Right lobe of liver (tissue), 6 donors: Measurements from ENCODE around the gene SOWAHC. TPM values are rescaled to one million over a fixed set of nuclear protein-coding genes. Genes with fewer than 3 reads are reported as not detected.

Experiments used
- ATAC-seq, 4 donors: fragments of 200-7000 bp; cut with Tn5 transposase; one replicate each; pipeline ENCODE4 v1.9.1; 2020; ENCODE audit warnings: mild to moderate bottlenecking in 4 of 4, moderate library complexity in 4 of 4
- DNase-seq, 3 donors: peaks; one replicate each; pipeline ENCODE4 v3.0.0-alpha.2; 2020
- H3K27ac ChIP-seq, 3 donors: fragments of 200-600 bp; one replicate each; pipeline ENCODE4 v1.8.0; 2022
- H3K27me3 ChIP-seq, 2 donors: fragments of 200-600 bp; one replicate each; pipeline ENCODE4 v1.8.0; 2022
- H3K36me3 ChIP-seq, 4 donors: fragments of 200-600 bp; sonication (generic) in 1 of 4; one replicate each; pipeline versions ENCODE4 v1.5.1 to v1.8.0; 2017 to 2022; ENCODE audit warnings: control low read depth in 1 of 4
- H3K4me1 ChIP-seq, 4 donors: fragments of 200-600 bp; sonication (generic) in 1 of 4; one replicate each; pipeline versions ENCODE4 v1.5.1 to v1.8.0; 2017 to 2022; ENCODE audit warnings: control low read depth in 1 of 4
- H3K4me3 ChIP-seq, 3 donors: fragments of 200-600 bp; one replicate each; pipeline ENCODE4 v1.8.0; 2022
- H3K9me3 ChIP-seq, 4 donors: fragments of 200-600 bp; sonication (generic) in 1 of 4; one replicate each; pipeline versions ENCODE4 v1.5.1 to v1.8.0; 2017 to 2022; ENCODE audit warnings: control low read depth in 1 of 4
- POLR2A ChIP-seq: fragments of 450-650 bp; IDR thresholded peaks from one replicate; pipeline ENCODE4 v1.6.1; 2017; ENCODE audit warnings: antibody characterized with exemption, mild to moderate bottlenecking
- WGBS: methylation state at CpG from one replicate; pipeline ENCODE4 v1.1.6; 2018; ENCODE audit warnings: low coverage, low lambda C conversion rate; ENCODE audit not compliant: insufficient coverage; ENCODE audit errors: missing lambda C conversion rate; 5-methylcytosine and 5-hydroxymethylcytosine counted together
- intact Hi-C, 2 donors: fragments of 100-400 bp; cut with DNase I; formaldehyde crosslinking; loops; one replicate each; pipeline versions ENCODE4 v1.11.2 to v1.14.1; 2022
- total RNA-seq, 6 experiments: library from RNA; depleted of rRNA in 2 of 6; stranded (reverse); fragments of >200 nt in 2 of 6; fragmentation: NEBNext Ultra II Directional in 3 of 6; extraction: Animal tissue kit (Norgen Biotek cat#: 25700) in 3 of 6; gene quantifications; one replicate each; pipeline versions ENCODE4 v1.1.0 to v1.2.4, GENCODE V29; 2016 to 2023
- TF ChIP-seq, protein P1 (sequence below), 4 donors: fragments of 200-600 bp in 3 of 4; fragments of 450-650 bp in 1 of 4; IDR thresholded peaks; one replicate each; pipeline versions ENCODE4 v1.5.1 to v1.8.0; 2016 to 2022; ENCODE audit warnings: antibody characterized with exemption in 4 of 4, mild to moderate bottlenecking in 2 of 4
- donor health status: DM: no; HTN: yes; CAD: no.
- donor health status: DM: no; HTN: no; CAD: no.
- donor health status: DM: no; HTN: no; CAD: no.
- donor health status: DM: no; HTN: yes; CAD: no.
- donor health status: DM: no; HTN: yes; CAD: no.

Gene SOWAHC
- total RNA-seq, 6 experiments from 2014 or later = 13.0 to 55.1 (median 34.4) TPM

GRCh38 chr2:109615637-109616144 lies 1.5 kb downstream of the SOWAHC start:
- no peaks in the 10 kb centered on the region for H3K36me3 ChIP-seq
- intact Hi-C loops = no loop called here
- no peaks in the 10 kb centered on the region for H3K27me3 ChIP-seq
- DNase-seq (peak; percentile 65 to 78 (median 74)), ATAC-seq (peak; percentile 4 to 32 (median 23))
- peak overlapping the region; percentile 65 to 82 (median 69) for H3K4me3 ChIP-seq
- TF ChIP-seq, protein P1, sequence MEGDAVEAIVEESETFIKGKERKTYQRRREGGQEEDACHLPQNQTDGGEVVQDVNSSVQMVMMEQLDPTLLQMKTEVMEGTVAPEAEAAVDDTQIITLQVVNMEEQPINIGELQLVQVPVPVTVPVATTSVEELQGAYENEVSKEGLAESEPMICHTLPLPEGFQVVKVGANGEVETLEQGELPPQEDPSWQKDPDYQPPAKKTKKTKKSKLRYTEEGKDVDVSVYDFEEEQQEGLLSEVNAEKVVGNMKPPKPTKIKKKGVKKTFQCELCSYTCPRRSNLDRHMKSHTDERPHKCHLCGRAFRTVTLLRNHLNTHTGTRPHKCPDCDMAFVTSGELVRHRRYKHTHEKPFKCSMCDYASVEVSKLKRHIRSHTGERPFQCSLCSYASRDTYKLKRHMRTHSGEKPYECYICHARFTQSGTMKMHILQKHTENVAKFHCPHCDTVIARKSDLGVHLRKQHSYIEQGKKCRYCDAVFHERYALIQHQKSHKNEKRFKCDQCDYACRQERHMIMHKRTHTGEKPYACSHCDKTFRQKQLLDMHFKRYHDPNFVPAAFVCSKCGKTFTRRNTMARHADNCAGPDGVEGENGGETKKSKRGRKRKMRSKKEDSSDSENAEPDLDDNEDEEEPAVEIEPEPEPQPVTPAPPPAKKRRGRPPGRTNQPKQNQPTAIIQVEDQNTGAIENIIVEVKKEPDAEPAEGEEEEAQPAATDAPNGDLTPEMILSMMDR (IDR thresholded peaks at IDR 0.05) = peak; percentile 17 to 35 (median 23)
- no peak for TF ChIP-seq POLR2A
- H3K4me1 ChIP-seq = peaks cover 0 to 32% (median 12%) of the 10 kb centered on the region in 4 donors
- 15% methylated on average over 12 of the region's 24 CpGs for WGBS
- peak overlapping the region in 2 of 3 donors; percentile 95 to 96 for H3K27ac ChIP-seq
- H3K9me3 ChIP-seq = no peaks in the 10 kb centered on the region

GRCh38 chr2:109616184-109616583 lies 2.0 kb downstream of the SOWAHC start:
- TF ChIP-seq, protein P1 (IDR thresholded peaks at IDR 0.05) = no peak
- TF ChIP-seq POLR2A = no peak
- Histone ChIP-seq H3K27ac (peak overlapping the region in 2 of 3 donors; percentile 95 to 96), H3K4me3 (peak overlapping the region; percentile 65 to 82 (median 69)), H3K9me3 (no peaks in the 10 kb centered on the region), H3K27me3 (no peaks in the 10 kb centered on the region), H3K4me1 (peaks cover 0 to 32% (median 12%) of the 10 kb centered on the region in 4 donors), H3K36me3 (no peaks in the 10 kb centered on the region)
- DNase-seq (no peak), ATAC-seq (no peak)
- intact Hi-C loops = no loop called here
- WGBS = 19% methylated on average over 5 of the region's 5 CpGs

- 70% methylated on average over 3 of the region's 4 CpGs for WGBS
- H3K4me1 ChIP-seq = peaks cover 0 to 38% (median 15%) of the 10 kb centered on the region in 4 donors
- no peaks in the 10 kb centered on the region for H3K9me3 ChIP-seq
- H3K36me3 ChIP-seq = no peaks in the 10 kb centered on the region
- DNase-seq (no peak), ATAC-seq (no peak)
- no peak overlapping the region for H3K4me3 ChIP-seq
- no peak overlapping the region for H3K27ac ChIP-seq
- TF ChIP-seq, protein P1 (IDR thresholded peaks at IDR 0.05) = no peak
- no peak for TF ChIP-seq POLR2A
- intact Hi-C loops = no loop called here
- no peaks in the 10 kb centered on the region for H3K27me3 ChIP-seq
Measured at GRCh38 chr2:109619032-109619615, 5.0 kb downstream of the SOWAHC start.

DNA sequence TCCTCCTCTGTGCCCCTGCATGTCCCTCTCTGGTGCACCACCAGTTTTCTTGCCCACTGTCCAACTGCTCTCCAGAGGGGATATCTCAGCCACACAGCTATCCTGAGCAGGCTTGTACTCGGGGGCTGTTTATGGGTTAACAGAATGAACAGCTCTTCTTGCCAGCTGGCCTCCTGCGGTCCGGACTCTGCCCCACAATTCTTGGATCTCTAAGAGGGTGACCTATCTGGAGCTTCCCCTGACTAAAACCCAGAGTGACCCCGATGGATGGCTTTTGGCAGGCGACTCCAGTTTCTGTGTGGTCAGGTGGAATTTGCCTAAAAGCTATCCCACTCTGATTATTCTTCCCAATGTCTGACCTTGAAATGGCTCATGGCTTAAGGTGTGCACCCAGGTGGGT lies 9.1 kb downstream of the SOWAHC start:
- Histone ChIP-seq H3K4me3 (peak overlapping the region in 2 of 3 donors; percentile 9 to 25), H3K27ac (peak overlapping the region; percentile 66 to 84 (median 75)), H3K4me1 (peaks cover 0 to 31% (median 11%) of the 10 kb centered on the region in 4 donors), H3K27me3 (no peaks in the 10 kb centered on the region), H3K36me3 (no peaks in the 10 kb centered on the region), H3K9me3 (no peaks in the 10 kb centered on the region)
- DNase-seq (peak; percentile 72 to 94 (median 90)), ATAC-seq (peak; percentile 89 to 96 (median 92))
- intact Hi-C loops = no loop called here
- 44% methylated on average over 3 of the region's 5 CpGs for WGBS
- TF ChIP-seq, protein P1 (IDR thresholded peaks at IDR 0.05) = no peak
- TF ChIP-seq POLR2A = no peak
